ENCODE results near the gene CD276.

The CD276 gene

GRCh38 chr15:73686781-73687256, 2.6 kb downstream of the CD276 start:
- no peak for DNase-seq (ENCODE audit: extremely low read depth, insufficient read length)
- H3K27me3 ChIP-seq (replicated peaks; ENCODE audit: control insufficient read depth, insufficient read depth, low read length) = no peaks in the 10 kb centered on the region; the same call in none of the 2 replicates
- H3K4me3 ChIP-seq (replicated peaks; ENCODE audit: low read depth, low read length) = no peak overlapping the region
- no peak for TF ChIP-seq CTCF (IDR thresholded peaks at IDR 0.05; ENCODE audit: insufficient read depth, low read length, poor library complexity, severe bottlenecking)
- H3K36me3 ChIP-seq (ENCODE audit: control insufficient read depth, insufficient read depth, low read length) = no peaks in the 10 kb centered on the region

GRCh38 chr15:73687351-73687750, 3.2 kb downstream of the CD276 start:
- no peaks in the 10 kb centered on the region for H3K36me3 ChIP-seq (ENCODE audit: control insufficient read depth, insufficient read depth, low read length)
- H3K27me3 ChIP-seq (replicated peaks; ENCODE audit: control insufficient read depth, insufficient read depth, low read length) = no peaks in the 10 kb centered on the region; the same call in none of the 2 replicates
- no peak for TF ChIP-seq CTCF (IDR thresholded peaks at IDR 0.05; ENCODE audit: insufficient read depth, low read length, poor library complexity, severe bottlenecking)
- no peak for DNase-seq (ENCODE audit: extremely low read depth, insufficient read length)
- H3K4me3 ChIP-seq (replicated peaks; ENCODE audit: low read depth, low read length) = no peak overlapping the region

GRCh38 chr15:73688455-73688854, 4.3 kb downstream of the CD276 start:
- no peak for DNase-seq (ENCODE audit: extremely low read depth, insufficient read length)
- TF ChIP-seq CTCF (IDR thresholded peaks at IDR 0.05; ENCODE audit: insufficient read depth, low read length, poor library complexity, severe bottlenecking) = no peak

GRCh38 chr15:73691396-73691795, 7.2 kb downstream of the CD276 start:
- Histone ChIP-seq H3K27me3 (replicated peaks; ENCODE audit: control insufficient read depth, insufficient read depth, low read length) (no peaks in the 10 kb centered on the region; the same call in none of the 2 replicates), H3K36me3 (ENCODE audit: control insufficient read depth, insufficient read depth, low read length) (no peaks in the 10 kb centered on the region), H3K4me3 (replicated peaks; ENCODE audit: low read depth, low read length) (no peak overlapping the region)
- TF ChIP-seq CTCF (IDR thresholded peaks at IDR 0.05; ENCODE audit: insufficient read depth, low read length, poor library complexity, severe bottlenecking) = no peak
- no peak for DNase-seq (ENCODE audit: extremely low read depth, insufficient read length)

More at GRCh38 chr15:73688455-73688854, 4.3 kb downstream of the CD276 start:
- no peak overlapping the region for H3K4me3 ChIP-seq (replicated peaks; ENCODE audit: low read depth, low read length)
- H3K36me3 ChIP-seq (ENCODE audit: control insufficient read depth, insufficient read depth, low read length) = no peaks in the 10 kb centered on the region
- no peaks in the 10 kb centered on the region; the same call in none of the 2 replicates for H3K27me3 ChIP-seq (replicated peaks; ENCODE audit: control insufficient read depth, insufficient read depth, low read length)

GRCh38 chr15:73694419-73694818, 10.2 kb downstream of the CD276 start:
- Histone ChIP-seq H3K4me3 (replicated peaks; ENCODE audit: low read depth, low read length) (no peak overlapping the region), H3K27me3 (replicated peaks; ENCODE audit: control insufficient read depth, insufficient read depth, low read length) (no peaks in the 10 kb centered on the region), H3K36me3 (ENCODE audit: control insufficient read depth, insufficient read depth, low read length) (no peaks in the 10 kb centered on the region)
- no peak for DNase-seq (ENCODE audit: extremely low read depth, insufficient read length)
- no peak for TF ChIP-seq CTCF (IDR thresholded peaks at IDR 0.05; ENCODE audit: insufficient read depth, low read length, poor library complexity, severe bottlenecking)
